ENCODE data around the gene TOR1B. TPM values are rescaled to one million over a fixed set of nuclear protein-coding genes. Genes with fewer than 3 reads are reported as not detected.
"Not testable (repeated sequence)": the region's sequence is repeated elsewhere in the genome, so short reads cannot be mapped to it uniquely, and the experiment has no call there.

TOR1B gene
- total and polyA plus RNA-seq, 9 donors = 12.3 to 21.5 (median 15.0) TPM

GRCh38 chr9:129761901-129762369, 41.0 kb upstream of the TOR1B start:
- H3K4me3 ChIP-seq (ENCODE audit: low read length) = no peak overlapping the region

GRCh38 chr9:129762370-129762984, 40.5 kb upstream of the TOR1B start:
- not testable (repeated sequence) for H3K27me3 ChIP-seq (ENCODE audit: control insufficient read depth, insufficient read depth, low read length); H3K36me3 ChIP-seq (ENCODE audit: control insufficient read depth, insufficient read depth, low read length); H3K4me3 ChIP-seq (ENCODE audit: low read length); H3K9me3 ChIP-seq (replicated peaks; ENCODE audit: control insufficient read depth, low read depth, low read length)
- H3K27ac ChIP-seq (ENCODE audit: low read length) = peak overlapping the region; percentile 90
- peaks cover 28% of the 10 kb centered on the region for H3K4me1 ChIP-seq (ENCODE audit: control insufficient read depth, insufficient read depth, low read length)
- 17% methylated on average over 1 of the region's 13 CpGs for WGBS (ENCODE audit: insufficient coverage)
- peak; percentile 85 for DNase-seq

More at GRCh38 chr9:129761901-129762369, 41.0 kb upstream of the TOR1B start:
- Histone ChIP-seq H3K4me1 (ENCODE audit: control insufficient read depth, insufficient read depth, low read length) (peaks cover 28% of the 10 kb centered on the region), H3K27ac (ENCODE audit: low read length) (peak overlapping the region; percentile 90), H3K36me3 (ENCODE audit: control insufficient read depth, insufficient read depth, low read length) (no peaks in the 10 kb centered on the region), H3K9me3 (replicated peaks; ENCODE audit: control insufficient read depth, low read depth, low read length) (no peaks in the 10 kb centered on the region), H3K27me3 (ENCODE audit: control insufficient read depth, insufficient read depth, low read length) (peaks cover 3% of the 10 kb centered on the region)
- 18% methylated on average over 5 of the region's 6 CpGs for WGBS (ENCODE audit: insufficient coverage)
- peak; percentile 89 for DNase-seq

GRCh38 chr9:129762985-129763926, 39.7 kb upstream of the TOR1B start:
- H3K36me3 ChIP-seq (ENCODE audit: control insufficient read depth, insufficient read depth, low read length) = no peaks in the 10 kb centered on the region
- no peak overlapping the region for H3K4me3 ChIP-seq (ENCODE audit: low read length)
- H3K27me3 ChIP-seq (ENCODE audit: control insufficient read depth, insufficient read depth, low read length) = peaks cover 3% of the 10 kb centered on the region
- WGBS (ENCODE audit: insufficient coverage) = 53% methylated on average over 12 of the region's 13 CpGs
- peaks cover 28% of the 10 kb centered on the region for H3K4me1 ChIP-seq (ENCODE audit: control insufficient read depth, insufficient read depth, low read length)
- peak overlapping the region; percentile 90 for H3K27ac ChIP-seq (ENCODE audit: low read length)
- no peaks in the 10 kb centered on the region for H3K9me3 ChIP-seq (replicated peaks; ENCODE audit: control insufficient read depth, low read depth, low read length)
- DNase-seq = peak; percentile 63

- H3K9me3 ChIP-seq (replicated peaks; ENCODE audit: control insufficient read depth, low read depth, low read length) = no peaks in the 10 kb centered on the region
- H3K27ac ChIP-seq (ENCODE audit: low read length) = no peak overlapping the region
- no peak for DNase-seq
- H3K27me3 ChIP-seq (ENCODE audit: control insufficient read depth, insufficient read depth, low read length) = peaks cover 3% of the 10 kb centered on the region
- H3K4me3 ChIP-seq (ENCODE audit: low read length) = no peak overlapping the region
- H3K4me1 ChIP-seq (ENCODE audit: control insufficient read depth, insufficient read depth, low read length) = peaks cover 22% of the 10 kb centered on the region
- 90% methylated on average over 4 of the region's 4 CpGs for WGBS (ENCODE audit: insufficient coverage)
- no peaks in the 10 kb centered on the region for H3K36me3 ChIP-seq (ENCODE audit: control insufficient read depth, insufficient read depth, low read length)
Observed at GRCh38 chr9:129765764-129766317, 37.1 kb upstream of the TOR1B start.

- Histone ChIP-seq H3K27ac (ENCODE audit: low read length) (no peak overlapping the region), H3K4me3 (ENCODE audit: low read length) (no peak overlapping the region), H3K27me3 (ENCODE audit: control insufficient read depth, insufficient read depth, low read length) (no peaks in the 10 kb centered on the region), H3K9me3 (replicated peaks; ENCODE audit: control insufficient read depth, low read depth, low read length) (no peaks in the 10 kb centered on the region), H3K4me1 (ENCODE audit: control insufficient read depth, insufficient read depth, low read length) (peaks cover 3% of the 10 kb centered on the region), H3K36me3 (ENCODE audit: control insufficient read depth, insufficient read depth, low read length) (no peaks in the 10 kb centered on the region)
- 96% methylated on average over 4 of the region's 6 CpGs for WGBS (ENCODE audit: insufficient coverage)
- DNase-seq = no peak
Observed at GRCh38 chr9:129768486-129768885, 34.5 kb upstream of the TOR1B start.

GRCh38 chr9:129769669-129770068, 33.3 kb upstream of the TOR1B start:
- DNase-seq = no peak
- WGBS (ENCODE audit: insufficient coverage) = 80% methylated on average over 4 of the region's 5 CpGs
- no peak overlapping the region for H3K27ac ChIP-seq (ENCODE audit: low read length)
- no peak overlapping the region for H3K4me3 ChIP-seq (ENCODE audit: low read length)
- no peaks in the 10 kb centered on the region for H3K4me1 ChIP-seq (ENCODE audit: control insufficient read depth, insufficient read depth, low read length)
- no peaks in the 10 kb centered on the region for H3K27me3 ChIP-seq (ENCODE audit: control insufficient read depth, insufficient read depth, low read length)
- no peaks in the 10 kb centered on the region for H3K36me3 ChIP-seq (ENCODE audit: control insufficient read depth, insufficient read depth, low read length)
- no peaks in the 10 kb centered on the region for H3K9me3 ChIP-seq (replicated peaks; ENCODE audit: control insufficient read depth, low read depth, low read length)

GRCh38 chr9:129770741-129771140, 32.2 kb upstream of the TOR1B start:
- no peak overlapping the region for H3K27ac ChIP-seq (ENCODE audit: low read length)
- DNase-seq = no peak
- no peaks in the 10 kb centered on the region for H3K27me3 ChIP-seq (ENCODE audit: control insufficient read depth, insufficient read depth, low read length)
- WGBS (ENCODE audit: insufficient coverage) = 59% methylated on average over 4 of the region's 5 CpGs
- H3K4me3 ChIP-seq (ENCODE audit: low read length) = no peak overlapping the region
- peaks cover 5% of the 10 kb centered on the region for H3K4me1 ChIP-seq (ENCODE audit: control insufficient read depth, insufficient read depth, low read length)
- no peaks in the 10 kb centered on the region for H3K9me3 ChIP-seq (replicated peaks; ENCODE audit: control insufficient read depth, low read depth, low read length)
- no peaks in the 10 kb centered on the region for H3K36me3 ChIP-seq (ENCODE audit: control insufficient read depth, insufficient read depth, low read length)

GRCh38 chr9:129773262-129774048, 29.5 kb upstream of the TOR1B start:
- Histone ChIP-seq H3K4me3 (ENCODE audit: low read length) (no peak overlapping the region), H3K9me3 (replicated peaks; ENCODE audit: control insufficient read depth, low read depth, low read length) (no peaks in the 10 kb centered on the region), H3K36me3 (ENCODE audit: control insufficient read depth, insufficient read depth, low read length) (no peaks in the 10 kb centered on the region), H3K27ac (ENCODE audit: low read length) (no peak overlapping the region), H3K4me1 (ENCODE audit: control insufficient read depth, insufficient read depth, low read length) (peaks cover 23% of the 10 kb centered on the region), H3K27me3 (ENCODE audit: control insufficient read depth, insufficient read depth, low read length) (no peaks in the 10 kb centered on the region)
- DNase-seq = no peak
- WGBS (ENCODE audit: insufficient coverage) = 80% methylated on average over 1 of the region's 10 CpGs

GRCh38 chr9:129774791-129775447, 28.1 kb upstream of the TOR1B start:
- Histone ChIP-seq H3K27me3 (ENCODE audit: control insufficient read depth, insufficient read depth, low read length) (no peaks in the 10 kb centered on the region), H3K4me1 (ENCODE audit: control insufficient read depth, insufficient read depth, low read length) (peaks cover 23% of the 10 kb centered on the region), H3K36me3 (ENCODE audit: control insufficient read depth, insufficient read depth, low read length) (no peaks in the 10 kb centered on the region), H3K27ac (ENCODE audit: low read length) (no peak overlapping the region), H3K4me3 (ENCODE audit: low read length) (no peak overlapping the region), H3K9me3 (replicated peaks; ENCODE audit: control insufficient read depth, low read depth, low read length) (no peaks in the 10 kb centered on the region)
- no peak for DNase-seq
- WGBS (ENCODE audit: insufficient coverage) = 42% methylated on average over 19 of the region's 20 CpGs
